Activated naive CD4-positive, alpha-beta T cell treated with anti-CD3 and anti-CD28 coated beads for 36 hours (primary cell): ENCODE results near the gene ADIRF. TPM values are rescaled to one million over a fixed set of nuclear protein-coding genes. Genes with fewer than 3 reads are reported as not detected.

Source experiments
- CTCF ChIA-PET: fragments of 350-600 bp; sonication (Branson Sonifier 250); formaldehyde crosslinking; loops from one replicate; lab custom pipeline; 2021; ENCODE audit warnings: antibody characterized with exemption; lab: Charles Lee
- DNase-seq: peaks from one replicate; pipeline ENCODE4 v3.0.0-alpha.2; 2020
- H3K27ac Mint-ChIP-seq: one replicate; pipeline ENCODE4 v1.8.0; 2021; ENCODE audit warnings: mild to moderate bottlenecking, mixed read lengths
- H3K27me3 Mint-ChIP-seq: one replicate; pipeline ENCODE4 v1.8.0; 2021; ENCODE audit warnings: low read depth, mixed read lengths
- H3K36me3 Mint-ChIP-seq: one replicate; pipeline ENCODE4 v1.8.0; 2021; ENCODE audit warnings: low read depth, mixed read lengths
- H3K4me1 Mint-ChIP-seq: one replicate; pipeline ENCODE4 v1.8.0; 2021; ENCODE audit warnings: low read depth, mixed read lengths
- H3K4me3 Mint-ChIP-seq: one replicate; pipeline ENCODE4 v1.8.0; 2021; ENCODE audit warnings: mild to moderate bottlenecking, moderate library complexity, mixed read lengths
- H3K9me3 Mint-ChIP-seq: one replicate; pipeline ENCODE4 v1.8.0; 2021; ENCODE audit warnings: mixed read lengths
- intact Hi-C: fragments of 100-400 bp; cut with micrococcal nuclease; formaldehyde crosslinking; loops from one replicate; pipeline ENCODE4 v1.15.1; 2023
- total RNA-seq, 2 experiments: library from RNA; stranded (reverse); gene quantifications; one replicate each; pipeline ENCODE4 v1.2.3, GENCODE V29; 2021

ADIRF gene
- total RNA-seq, 2 experiments from 2014 or later, result not detected

DNA sequence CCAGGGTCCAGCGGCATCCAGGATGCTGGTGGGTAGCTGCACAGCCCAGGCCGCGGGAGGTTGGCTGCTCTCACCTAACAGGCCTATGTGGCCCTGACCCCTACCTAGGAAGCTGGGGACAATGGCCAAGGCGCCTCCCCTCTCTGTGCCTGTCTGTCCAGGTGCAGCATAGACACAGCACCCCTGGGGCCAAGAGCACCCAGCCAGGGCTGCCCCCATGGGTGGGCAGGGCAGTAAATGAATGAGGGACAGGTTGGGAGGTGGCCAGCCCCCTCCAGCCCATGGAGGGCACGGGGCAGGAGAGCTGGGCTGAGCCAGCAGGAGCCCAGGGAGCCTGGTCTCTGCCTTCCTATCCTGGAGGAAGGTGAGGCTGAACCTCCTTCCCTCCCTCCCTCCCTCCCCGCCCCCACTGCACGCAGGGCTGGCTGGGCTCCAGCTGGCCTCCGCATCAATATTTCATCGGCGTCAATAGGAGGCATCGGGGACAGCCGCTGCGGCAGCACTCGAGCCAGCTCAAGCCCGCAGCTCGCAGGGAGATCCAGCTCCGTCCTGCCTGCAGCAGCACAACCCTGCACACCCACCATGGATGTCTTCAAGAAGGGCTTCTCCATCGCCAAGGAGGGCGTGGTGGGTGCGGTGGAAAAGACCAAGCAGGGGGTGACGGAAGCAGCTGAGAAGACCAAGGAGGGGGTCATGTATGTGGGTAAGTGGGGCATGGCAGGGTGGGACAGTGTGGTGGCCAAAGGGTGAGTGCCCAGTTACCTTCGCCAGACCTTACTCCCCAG, 10.0 kb upstream of the ADIRF start, which contains the start of gene SNCG:
TSS of gene SNCG (plus strand) at position 484 of the 785 bp plus-strand sequence. CDS start at position 583, 99 bp downstream.
- peaks cover 2% of the 10 kb centered on the region for H3K9me3 Mint-ChIP-seq
- CTCF ChIA-PET, result no interaction called here
- intact Hi-C loops, result no loop called here
- no peak within 1 kb of the TSS for H3K4me3 Mint-ChIP-seq
- no peaks in the 10 kb centered on the region for H3K36me3 Mint-ChIP-seq
- no peak for DNase-seq
- H3K27me3 Mint-ChIP-seq, result no peaks in the 10 kb centered on the region
- peaks cover 5% of the 10 kb centered on the region for H3K4me1 Mint-ChIP-seq
- H3K27ac Mint-ChIP-seq, result no peak within 1 kb of the TSS

DNA sequence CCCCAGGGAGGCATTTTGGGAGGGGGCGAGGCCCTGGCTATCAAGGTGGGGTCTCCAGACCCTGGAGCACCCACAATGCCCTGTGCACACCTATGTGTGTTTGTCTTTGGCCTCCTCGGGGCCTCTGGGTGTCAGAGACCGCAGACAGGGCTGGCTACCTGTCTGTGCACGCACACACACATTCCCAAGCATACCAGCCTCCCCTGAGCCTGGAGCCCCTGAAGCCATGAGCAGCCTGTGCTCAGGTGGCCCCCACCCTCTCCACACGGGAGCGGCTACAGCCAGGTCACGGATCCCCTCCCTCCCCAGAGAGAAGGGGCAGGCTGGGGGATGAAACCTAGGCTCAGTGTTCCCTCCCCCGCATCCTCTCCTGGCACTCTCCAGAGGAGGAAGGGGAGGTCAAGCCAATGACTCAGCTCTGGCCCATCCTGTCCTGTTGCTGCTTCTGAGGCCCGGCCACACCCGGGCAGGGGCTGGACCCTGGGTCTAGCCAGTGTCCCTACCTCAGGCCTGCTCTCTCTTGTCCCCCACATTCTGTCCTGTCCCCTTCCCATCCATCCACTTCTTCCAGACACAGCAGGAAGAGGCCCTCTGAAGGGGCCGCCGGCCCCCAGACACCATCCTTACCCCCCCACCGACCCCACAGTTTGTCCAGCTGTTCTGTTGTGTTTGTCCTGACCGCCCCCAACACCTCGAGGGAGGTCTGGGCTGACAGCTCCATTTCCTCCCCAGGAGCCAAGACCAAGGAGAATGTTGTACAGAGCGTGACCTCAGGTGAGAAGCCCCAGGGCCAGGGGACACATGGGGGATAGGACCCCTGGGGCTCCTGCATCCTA, 9.2 kb upstream of the ADIRF start:
- Mint-ChIP-seq H3K4me3 (no peak overlapping the region), H3K27ac (no peak overlapping the region), H3K4me1 (peaks cover 5% of the 10 kb centered on the region), H3K36me3 (no peaks in the 10 kb centered on the region), H3K27me3 (no peaks in the 10 kb centered on the region), H3K9me3 (no peaks in the 10 kb centered on the region)
- intact Hi-C loops, result no loop called here
- DNase-seq, result no peak
- CTCF ChIA-PET, result no interaction called here

- DNase-seq, result no peak
- Mint-ChIP-seq H3K27ac (no peak overlapping the region), H3K27me3 (no peaks in the 10 kb centered on the region), H3K4me3 (no peak overlapping the region), H3K4me1 (peaks cover 5% of the 10 kb centered on the region), H3K9me3 (no peaks in the 10 kb centered on the region), H3K36me3 (no peaks in the 10 kb centered on the region)
- intact Hi-C loops, result loop anchor here (1.0 kb wide), 1 partner anchor 20 kb away; no protein-coding TSS in a partner anchor
- CTCF ChIA-PET, result no interaction called here
Measured at GRCh38 chr10:86959737-86960002, 8.6 kb upstream of the ADIRF start.

- no peaks in the 10 kb centered on the region for H3K27me3 Mint-ChIP-seq
- H3K4me3 Mint-ChIP-seq, result no peak overlapping the region
- H3K36me3 Mint-ChIP-seq, result no peaks in the 10 kb centered on the region
- CTCF ChIA-PET, result interaction anchor here (1.4 to 2.7 kb wide), 2 partner anchors 11 to 22 kb away, joined by 3 to 22 read pairs; no protein-coding TSS in a partner anchor
- no peaks in the 10 kb centered on the region for H3K9me3 Mint-ChIP-seq
- intact Hi-C loops, result loop anchor here (1.0 kb wide), 1 partner anchor 21 kb away; no protein-coding TSS in a partner anchor
- H3K27ac Mint-ChIP-seq, result no peak overlapping the region
- peak; percentile 46 for DNase-seq
- peaks cover 5% of the 10 kb centered on the region for H3K4me1 Mint-ChIP-seq
Measured at GRCh38 chr10:86960003-86960862, 8.0 kb upstream of the ADIRF start.

- DNase-seq, result no peak
Measured at GRCh38 chr10:86960863-86961434, 7.3 kb upstream of the ADIRF start.

GRCh38 chr10:86961481-86962091, 6.7 kb upstream of the ADIRF start:
- Mint-ChIP-seq H3K9me3 (no peaks in the 10 kb centered on the region), H3K4me1 (peaks cover 14% of the 10 kb centered on the region), H3K36me3 (no peaks in the 10 kb centered on the region), H3K27ac (no peak overlapping the region), H3K27me3 (no peaks in the 10 kb centered on the region), H3K4me3 (no peak overlapping the region)
- DNase-seq, result no peak
- intact Hi-C loops, result no loop called here
- CTCF ChIA-PET, result interaction anchor here (2.7 kb wide), 1 partner anchor 23 kb away, joined by 22 read pairs; no protein-coding TSS in a partner anchor

More at GRCh38 chr10:86960863-86961434, 7.3 kb upstream of the ADIRF start:
- H3K4me1 Mint-ChIP-seq, result peaks cover 10% of the 10 kb centered on the region
- no peaks in the 10 kb centered on the region for H3K27me3 Mint-ChIP-seq
- intact Hi-C loops, result loop anchor here (1.0 kb wide), 1 partner anchor 22 kb away; no protein-coding TSS in a partner anchor
- no peaks in the 10 kb centered on the region for H3K9me3 Mint-ChIP-seq
- CTCF ChIA-PET, result interaction anchor here (1.4 to 2.7 kb wide), 2 partner anchors 10 to 22 kb away, joined by 3 to 22 read pairs; no protein-coding TSS in a partner anchor
- H3K27ac Mint-ChIP-seq, result no peak overlapping the region
- H3K36me3 Mint-ChIP-seq, result no peaks in the 10 kb centered on the region
- H3K4me3 Mint-ChIP-seq, result no peak overlapping the region

- H3K9me3 Mint-ChIP-seq, result no peaks in the 10 kb centered on the region
- no peaks in the 10 kb centered on the region for H3K36me3 Mint-ChIP-seq
- CTCF ChIA-PET, result interaction anchor here (0.8 to 2.7 kb wide), 2 partner anchors 16 to 24 kb away, joined by 3 to 22 read pairs; no protein-coding TSS in a partner anchor
- intact Hi-C loops, result no loop called here
- H3K27me3 Mint-ChIP-seq, result no peaks in the 10 kb centered on the region
- H3K27ac Mint-ChIP-seq, result no peak overlapping the region
- no peak overlapping the region for H3K4me3 Mint-ChIP-seq
- no peak for DNase-seq
- peaks cover 20% of the 10 kb centered on the region for H3K4me1 Mint-ChIP-seq
Measured at GRCh38 chr10:86962136-86962980, 5.9 kb upstream of the ADIRF start.

GRCh38 chr10:86962981-86963310, 5.3 kb upstream of the ADIRF start:
- Mint-ChIP-seq H3K9me3 (no peaks in the 10 kb centered on the region), H3K27ac (no peak overlapping the region), H3K36me3 (no peaks in the 10 kb centered on the region), H3K27me3 (no peaks in the 10 kb centered on the region), H3K4me1 (peaks cover 26% of the 10 kb centered on the region), H3K4me3 (no peak overlapping the region)
- intact Hi-C loops, result no loop called here
- CTCF ChIA-PET, result interaction anchor here (0.8 kb wide), 1 partner anchor 17 kb away, joined by 3 read pairs; no protein-coding TSS in a partner anchor
- no peak for DNase-seq

GRCh38 chr10:86963341-86963919, 4.9 kb upstream of the ADIRF start:
- intact Hi-C loops, result no loop called here
- Mint-ChIP-seq H3K36me3 (no peaks in the 10 kb centered on the region), H3K4me1 (peaks cover 26% of the 10 kb centered on the region), H3K9me3 (no peaks in the 10 kb centered on the region), H3K27ac (no peak overlapping the region), H3K4me3 (no peak overlapping the region), H3K27me3 (no peaks in the 10 kb centered on the region)
- DNase-seq, result no peak
- CTCF ChIA-PET, result no interaction called here

DNA sequence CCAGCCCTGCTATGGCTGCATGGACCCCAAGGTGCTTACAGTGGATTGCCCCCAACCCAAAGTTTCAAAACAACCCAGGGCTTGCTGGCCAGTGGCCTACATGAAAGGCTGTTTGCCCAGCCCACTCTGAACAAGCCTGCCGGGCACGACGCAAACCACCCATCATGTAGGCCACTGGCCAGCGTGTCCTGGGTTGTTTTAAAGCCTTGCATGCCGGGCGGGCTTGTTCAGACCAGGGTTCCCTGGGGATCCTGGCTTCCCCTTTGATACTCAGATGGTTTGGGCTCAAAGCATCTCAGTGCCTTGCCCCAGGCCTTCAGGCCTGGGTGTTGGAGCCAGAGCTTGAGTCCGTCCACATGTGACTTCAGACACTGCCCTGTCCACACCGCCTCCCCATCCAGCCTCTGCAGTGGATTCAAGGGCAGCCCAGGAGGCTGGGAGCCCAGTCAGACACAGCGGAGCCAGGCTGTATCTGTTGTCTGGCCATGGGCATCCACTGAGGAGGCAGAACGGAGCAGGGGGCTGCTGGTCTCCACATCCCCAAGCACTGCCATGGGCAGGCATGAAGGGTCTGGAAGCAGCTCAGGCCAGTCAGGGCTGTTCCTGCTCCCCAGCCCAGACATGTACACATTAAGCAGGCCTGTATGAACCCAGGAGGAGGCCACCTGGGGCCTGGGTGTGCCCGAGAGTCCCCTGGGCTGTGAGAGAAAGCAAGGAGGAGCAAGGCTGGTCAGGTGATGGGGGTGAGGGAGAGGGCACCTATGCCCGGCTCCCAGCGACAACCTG, 4.0 kb upstream of the ADIRF start:
- Mint-ChIP-seq H3K27ac (no peak overlapping the region), H3K4me1 (peaks cover 30% of the 10 kb centered on the region), H3K27me3 (no peaks in the 10 kb centered on the region), H3K36me3 (no peaks in the 10 kb centered on the region), H3K4me3 (no peak overlapping the region), H3K9me3 (no peaks in the 10 kb centered on the region)
- intact Hi-C loops, result no loop called here
- no peak for DNase-seq
- CTCF ChIA-PET, result no interaction called here
